Astrocyte (in vitro differentiated cells and primary cell): ENCODE measurements around the gene SLC5A6. TPM values are rescaled to one million over a fixed set of nuclear protein-coding genes. Genes with fewer than 3 reads are reported as not detected.

Experiments
- DNase-seq: peaks from one replicate; pipeline ENCODE4 v3.0.0-alpha.2; 2010; ENCODE audit warnings: low read depth
- FAIRE-seq: peaks from 2 replicates; lab custom pipeline; 2011; peaks lifted over from hg19 to GRCh38; lab: Jason Lieb, UNC
- H2AFZ ChIP-seq: 2 replicates; pipeline ENCODE4 v1.6.0; 2012; ENCODE audit warnings: low read depth, low read length, inconsistent platforms
- H3K27ac ChIP-seq: 2 replicates; pipeline ENCODE4 v1.5.1; 2011; ENCODE audit warnings: low read depth, low read length, inconsistent platforms
- H3K27me3 ChIP-seq: 2 replicates; pipeline ENCODE4 v1.6.0; 2011; ENCODE audit warnings: low read length, inconsistent platforms; ENCODE audit not compliant: insufficient read depth
- H3K36me3 ChIP-seq: 2 replicates; pipeline ENCODE4 v1.5.1; 2011; ENCODE audit warnings: low read length, inconsistent platforms; ENCODE audit not compliant: insufficient read depth
- H3K4me1 ChIP-seq: 2 replicates; pipeline ENCODE4 v1.5.1; 2011; ENCODE audit warnings: low read length, inconsistent platforms; ENCODE audit not compliant: insufficient read depth
- H3K4me2 ChIP-seq: 2 replicates; pipeline ENCODE4 v1.6.0; 2012; ENCODE audit warnings: low read length, inconsistent platforms
- H3K4me3 ChIP-seq: 2 replicates; pipeline ENCODE4 v1.5.1; 2011; ENCODE audit warnings: low read depth, mild to moderate bottlenecking, low read length, inconsistent platforms; ENCODE audit not compliant: insufficient read depth
- H3K79me2 ChIP-seq: 2 replicates; pipeline ENCODE4 v1.6.0; 2012; ENCODE audit warnings: mild to moderate bottlenecking, low read length, inconsistent platforms; ENCODE audit not compliant: insufficient read depth
- H3K9ac ChIP-seq: 2 replicates; pipeline ENCODE4 v1.6.0; 2012; ENCODE audit warnings: mild to moderate bottlenecking, low read length, inconsistent platforms
- H3K9me3 ChIP-seq: 2 replicates; pipeline ENCODE4 v1.5.1; 2012; ENCODE audit warnings: low read depth, mild to moderate bottlenecking, low read length, inconsistent platforms; ENCODE audit not compliant: insufficient read depth
- H4K20me1 ChIP-seq: 2 replicates; pipeline ENCODE4 v1.6.0; 2012; ENCODE audit warnings: low read length, inconsistent platforms; ENCODE audit not compliant: insufficient read depth
- H3K27ac Mint-ChIP-seq: one replicate; pipeline ENCODE4 v1.8.0; 2021; ENCODE audit warnings: mild to moderate bottlenecking, mixed read lengths; ENCODE audit not compliant: unreplicated experiment
- H3K27me3 Mint-ChIP-seq: one replicate; pipeline ENCODE4 v1.8.0; 2021; ENCODE audit warnings: low read depth, mixed read lengths; ENCODE audit not compliant: unreplicated experiment
- H3K36me3 Mint-ChIP-seq: one replicate; pipeline ENCODE4 v1.8.0; 2021; ENCODE audit warnings: low read depth, mixed read lengths; ENCODE audit not compliant: unreplicated experiment
- H3K4me1 Mint-ChIP-seq: one replicate; pipeline ENCODE4 v1.8.0; 2021; ENCODE audit warnings: low read depth, mixed read lengths; ENCODE audit not compliant: unreplicated experiment
- H3K4me3 Mint-ChIP-seq: one replicate; pipeline ENCODE4 v1.8.0; 2021; ENCODE audit warnings: mild to moderate bottlenecking, moderate library complexity, mixed read lengths; ENCODE audit not compliant: unreplicated experiment
- H3K9me3 Mint-ChIP-seq: one replicate; pipeline ENCODE4 v1.8.0; 2021; ENCODE audit warnings: mild to moderate bottlenecking, mixed read lengths; ENCODE audit not compliant: unreplicated experiment
- EZH2 ChIP-seq: IDR thresholded peaks from 2 replicates; pipeline ENCODE4 v1.6.1; 2012; ENCODE audit warnings: mild to moderate bottlenecking, low read length, inconsistent platforms; ENCODE audit not compliant: insufficient read depth
- total RNA-seq: library from RNA; stranded (reverse); gene quantifications from 2 replicates; pipeline ENCODE4 v1.2.1, GENCODE V29; 2021
- TF ChIP-seq, protein P1 (sequence below): IDR thresholded peaks from 2 replicates; pipeline ENCODE4 v1.5.1; 2011; ENCODE audit warnings: low read depth, mild to moderate bottlenecking, inconsistent platforms, low read length, moderate library complexity; ENCODE audit not compliant: insufficient read depth

Gene SLC5A6
- total RNA-seq, 1 donor from 2014 or later, result 54.0 TPM

DNA sequence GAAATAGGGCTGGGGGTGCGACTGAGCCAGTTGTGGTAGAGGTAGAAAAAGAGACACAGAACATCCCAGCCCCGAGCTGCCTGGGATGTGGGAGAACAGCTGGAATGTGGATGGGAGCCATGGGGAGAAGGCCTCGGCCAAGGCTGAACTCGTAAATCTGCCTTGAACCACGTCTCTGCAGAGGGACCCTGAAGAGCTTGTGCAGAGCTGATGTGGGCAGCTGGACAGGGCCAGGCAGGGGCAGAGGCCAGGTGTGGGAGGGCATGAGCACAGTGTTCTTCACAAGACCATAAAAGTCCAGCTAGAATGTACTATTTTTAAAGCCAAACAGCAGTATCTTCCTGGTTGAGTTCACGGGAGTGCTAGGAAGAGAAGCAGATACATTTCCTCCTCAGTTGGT is 57.6 kb downstream of the SLC5A6 start:
- no peak overlapping the region for H3K4me3 Mint-ChIP-seq
- FAIRE-seq, result no peak
- H2AFZ ChIP-seq, result no peak overlapping the region
- no peaks in the 10 kb centered on the region for H3K4me1 ChIP-seq
- no peaks in the 10 kb centered on the region for H4K20me1 ChIP-seq
- no peak for DNase-seq
- no peak overlapping the region for H3K4me3 ChIP-seq
- no peak overlapping the region for H3K4me2 ChIP-seq
- H3K36me3 Mint-ChIP-seq, result no peaks in the 10 kb centered on the region
- H3K79me2 ChIP-seq, result no peaks in the 10 kb centered on the region
- TF ChIP-seq EZH2, result no peak
- TF ChIP-seq, protein P1, sequence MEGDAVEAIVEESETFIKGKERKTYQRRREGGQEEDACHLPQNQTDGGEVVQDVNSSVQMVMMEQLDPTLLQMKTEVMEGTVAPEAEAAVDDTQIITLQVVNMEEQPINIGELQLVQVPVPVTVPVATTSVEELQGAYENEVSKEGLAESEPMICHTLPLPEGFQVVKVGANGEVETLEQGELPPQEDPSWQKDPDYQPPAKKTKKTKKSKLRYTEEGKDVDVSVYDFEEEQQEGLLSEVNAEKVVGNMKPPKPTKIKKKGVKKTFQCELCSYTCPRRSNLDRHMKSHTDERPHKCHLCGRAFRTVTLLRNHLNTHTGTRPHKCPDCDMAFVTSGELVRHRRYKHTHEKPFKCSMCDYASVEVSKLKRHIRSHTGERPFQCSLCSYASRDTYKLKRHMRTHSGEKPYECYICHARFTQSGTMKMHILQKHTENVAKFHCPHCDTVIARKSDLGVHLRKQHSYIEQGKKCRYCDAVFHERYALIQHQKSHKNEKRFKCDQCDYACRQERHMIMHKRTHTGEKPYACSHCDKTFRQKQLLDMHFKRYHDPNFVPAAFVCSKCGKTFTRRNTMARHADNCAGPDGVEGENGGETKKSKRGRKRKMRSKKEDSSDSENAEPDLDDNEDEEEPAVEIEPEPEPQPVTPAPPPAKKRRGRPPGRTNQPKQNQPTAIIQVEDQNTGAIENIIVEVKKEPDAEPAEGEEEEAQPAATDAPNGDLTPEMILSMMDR, result no peak
- no peaks in the 10 kb centered on the region for H3K9me3 ChIP-seq
- H3K36me3 ChIP-seq, result no peaks in the 10 kb centered on the region
- H3K4me1 Mint-ChIP-seq, result no peaks in the 10 kb centered on the region
- peaks cover 18% of the 10 kb centered on the region for H3K27me3 Mint-ChIP-seq
- H3K27ac Mint-ChIP-seq, result no peak overlapping the region
- H3K9me3 Mint-ChIP-seq, result peaks cover 2% of the 10 kb centered on the region
- peaks cover 10% of the 10 kb centered on the region for H3K27me3 ChIP-seq
- H3K27ac ChIP-seq, result no peak overlapping the region
- no peak overlapping the region for H3K9ac ChIP-seq

DNA sequence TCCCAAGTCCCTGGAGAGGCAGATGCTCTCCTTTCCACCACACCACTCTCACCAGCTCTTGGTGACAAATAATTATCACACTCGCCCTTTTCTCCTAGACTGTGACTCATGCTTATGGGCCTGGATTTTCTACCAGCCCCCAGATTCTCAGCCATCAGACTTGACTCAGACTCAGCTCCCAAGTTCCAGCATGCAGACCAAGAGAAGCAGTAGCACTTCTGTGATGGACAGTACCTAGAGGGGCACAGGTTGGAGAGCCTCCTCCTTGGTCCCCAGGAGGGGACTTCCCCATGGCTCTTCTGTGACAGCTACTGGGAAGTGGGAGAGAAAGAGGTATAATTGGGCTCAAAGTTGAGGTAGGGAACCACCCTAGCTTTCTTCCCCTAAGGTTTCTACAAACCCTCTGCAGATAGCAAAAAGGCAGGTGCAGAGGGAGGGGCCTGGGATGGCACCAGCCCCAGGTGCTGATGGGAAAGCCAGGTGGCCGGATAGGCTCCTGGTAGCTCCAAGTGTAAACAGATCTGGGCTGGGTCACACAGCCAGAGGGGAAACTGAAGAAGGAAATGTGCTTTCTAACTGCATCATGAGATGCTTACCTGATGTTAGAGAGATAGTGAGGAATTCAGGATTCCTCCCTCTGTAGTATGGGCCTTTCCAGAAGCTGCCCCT is 59.1 kb downstream of the SLC5A6 start:
- TF ChIP-seq EZH2, result no peak
- TF ChIP-seq, protein P1, result no peak

DNA sequence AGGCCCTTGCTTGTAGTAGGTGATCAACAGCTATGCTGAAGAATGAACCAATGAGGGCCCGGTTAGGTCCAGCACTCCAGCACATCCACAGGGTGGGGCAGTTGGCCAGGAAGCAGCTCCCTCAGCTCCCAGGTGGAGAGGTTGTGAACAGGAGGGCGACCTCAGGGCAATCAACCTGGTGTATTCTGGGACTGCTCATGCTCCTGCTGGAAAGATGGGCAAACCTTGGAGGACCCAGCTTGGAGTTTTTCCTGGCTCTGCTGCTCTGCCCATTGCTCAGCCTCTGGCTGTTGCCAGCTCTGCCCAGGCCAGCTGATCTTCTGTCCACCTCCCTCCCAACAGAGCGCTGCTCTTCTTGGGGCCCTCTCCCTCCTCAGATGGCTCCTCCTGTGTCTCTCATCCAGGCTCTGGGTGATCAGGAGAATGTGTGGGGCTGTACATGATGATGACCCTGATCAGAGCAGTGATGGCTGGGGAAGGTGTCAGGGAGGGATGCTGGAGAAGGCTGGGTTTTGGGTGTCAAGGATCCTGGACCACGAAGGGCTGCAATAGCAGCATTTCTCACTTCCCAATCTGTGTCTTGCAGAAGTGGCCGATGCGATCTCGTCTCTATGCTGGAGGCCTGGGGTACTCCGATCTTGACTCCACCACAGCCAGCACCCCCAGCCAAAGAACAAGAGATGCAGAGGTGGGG is 59.8 kb downstream of the SLC5A6 start:
- FAIRE-seq, result no peak
- H3K9ac ChIP-seq, result no peak overlapping the region
- peaks cover 2% of the 10 kb centered on the region for H3K9me3 Mint-ChIP-seq
- no peak overlapping the region for H3K4me3 Mint-ChIP-seq
- no peak overlapping the region for H3K27ac Mint-ChIP-seq
- no peaks in the 10 kb centered on the region for H4K20me1 ChIP-seq
- peaks cover 10% of the 10 kb centered on the region for H3K27me3 ChIP-seq
- H3K36me3 Mint-ChIP-seq, result no peaks in the 10 kb centered on the region
- H3K27me3 Mint-ChIP-seq, result peaks cover 21% of the 10 kb centered on the region
- no peak for TF ChIP-seq EZH2
- TF ChIP-seq, protein P1, result no peak
- H3K4me3 ChIP-seq, result no peak overlapping the region
- no peak overlapping the region for H2AFZ ChIP-seq
- no peak overlapping the region for H3K4me2 ChIP-seq
- no peak for DNase-seq
- no peaks in the 10 kb centered on the region for H3K4me1 ChIP-seq
- H3K27ac ChIP-seq, result no peak overlapping the region
- H3K79me2 ChIP-seq, result no peaks in the 10 kb centered on the region
- H3K9me3 ChIP-seq, result no peaks in the 10 kb centered on the region
- H3K4me1 Mint-ChIP-seq, result no peaks in the 10 kb centered on the region
- no peaks in the 10 kb centered on the region for H3K36me3 ChIP-seq

More for the DNA sequence above, 59.1 kb downstream of the SLC5A6 start:
- Histone ChIP-seq H4K20me1 (no peaks in the 10 kb centered on the region), H3K27ac (no peak overlapping the region), H3K79me2 (no peaks in the 10 kb centered on the region), H3K4me3 (no peak overlapping the region), H3K36me3 (no peaks in the 10 kb centered on the region), H2AFZ (no peak overlapping the region), H3K4me1 (no peaks in the 10 kb centered on the region), H3K9ac (no peak overlapping the region), H3K4me2 (no peak overlapping the region), H3K27me3 (peaks cover 10% of the 10 kb centered on the region), H3K9me3 (no peaks in the 10 kb centered on the region)
- DNase-seq, result no peak
- FAIRE-seq, result no peak
- Mint-ChIP-seq H3K27me3 (peaks cover 21% of the 10 kb centered on the region), H3K9me3 (peaks cover 2% of the 10 kb centered on the region), H3K4me3 (peak overlapping the region; percentile 28), H3K27ac (no peak overlapping the region), H3K4me1 (no peaks in the 10 kb centered on the region), H3K36me3 (no peaks in the 10 kb centered on the region)
